ENCODE measurements around the gene SLC36A3. TPM values are rescaled to one million over a fixed set of nuclear protein-coding genes. Genes with fewer than 3 reads are reported as not detected.

SLC36A3 gene
- total and polyA plus RNA-seq, 2 experiments from 2014 or later, result not detected

DNA sequence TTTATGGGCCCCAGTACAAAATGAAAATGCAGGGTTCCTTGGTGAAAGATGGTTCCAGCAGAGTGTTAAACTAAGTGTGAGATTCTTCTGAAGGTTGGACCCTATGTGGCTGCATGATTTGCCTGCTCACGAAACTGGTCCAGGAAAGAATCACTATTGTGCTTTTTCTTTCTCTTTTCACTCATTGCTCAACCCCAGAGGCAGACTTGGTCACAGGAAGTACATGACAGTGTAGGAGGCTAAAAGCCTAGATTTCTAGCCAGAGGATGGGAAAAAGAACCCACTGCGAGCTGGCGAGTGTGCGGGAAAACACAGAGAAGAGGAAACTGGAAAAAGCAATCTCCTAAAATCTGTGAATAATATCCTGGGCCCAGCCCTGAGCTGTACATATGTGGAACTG lies 25.2 kb upstream of the SLC36A3 start:
- Histone ChIP-seq H3K27ac (no peak overlapping the region), H3K4me3 (no peak overlapping the region), H3K27me3 (no peaks in the 10 kb centered on the region), H3K36me3 (no peaks in the 10 kb centered on the region), H3K9me3 (ENCODE audit: low read depth) (no peaks in the 10 kb centered on the region), H3K4me1 (ENCODE audit: low read depth) (peaks cover 4% of the 10 kb centered on the region)
- DNase-seq (ENCODE audit: low read depth in 1 of 2, low spot score in 1 of 2), result peak in 1 of 2 donors; percentile 20
- TF ChIP-seq, protein P1, sequence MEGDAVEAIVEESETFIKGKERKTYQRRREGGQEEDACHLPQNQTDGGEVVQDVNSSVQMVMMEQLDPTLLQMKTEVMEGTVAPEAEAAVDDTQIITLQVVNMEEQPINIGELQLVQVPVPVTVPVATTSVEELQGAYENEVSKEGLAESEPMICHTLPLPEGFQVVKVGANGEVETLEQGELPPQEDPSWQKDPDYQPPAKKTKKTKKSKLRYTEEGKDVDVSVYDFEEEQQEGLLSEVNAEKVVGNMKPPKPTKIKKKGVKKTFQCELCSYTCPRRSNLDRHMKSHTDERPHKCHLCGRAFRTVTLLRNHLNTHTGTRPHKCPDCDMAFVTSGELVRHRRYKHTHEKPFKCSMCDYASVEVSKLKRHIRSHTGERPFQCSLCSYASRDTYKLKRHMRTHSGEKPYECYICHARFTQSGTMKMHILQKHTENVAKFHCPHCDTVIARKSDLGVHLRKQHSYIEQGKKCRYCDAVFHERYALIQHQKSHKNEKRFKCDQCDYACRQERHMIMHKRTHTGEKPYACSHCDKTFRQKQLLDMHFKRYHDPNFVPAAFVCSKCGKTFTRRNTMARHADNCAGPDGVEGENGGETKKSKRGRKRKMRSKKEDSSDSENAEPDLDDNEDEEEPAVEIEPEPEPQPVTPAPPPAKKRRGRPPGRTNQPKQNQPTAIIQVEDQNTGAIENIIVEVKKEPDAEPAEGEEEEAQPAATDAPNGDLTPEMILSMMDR (IDR thresholded peaks at IDR 0.05; ENCODE audit: low read depth, low read length), result no peak

DNA sequence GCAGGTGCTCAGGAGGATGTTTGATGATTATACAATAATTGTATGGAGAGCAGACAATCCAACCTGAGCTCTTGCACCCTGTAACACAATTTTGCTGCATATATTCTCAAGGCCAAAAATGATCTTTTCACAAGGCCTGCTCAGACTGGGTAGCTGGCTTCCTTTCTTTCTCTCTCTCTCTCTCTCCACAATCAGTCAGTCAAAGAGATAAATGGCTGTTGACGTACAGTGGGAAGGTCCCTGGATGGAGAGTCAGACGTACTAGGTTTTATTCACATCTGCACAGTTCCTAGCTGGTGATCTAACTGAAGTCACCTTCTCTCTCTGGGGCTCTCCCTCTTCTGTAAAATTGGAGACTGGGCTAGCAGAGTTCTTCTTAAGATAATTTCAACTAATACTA lies 24.0 kb upstream of the SLC36A3 start:
- no peaks in the 10 kb centered on the region for H3K36me3 ChIP-seq
- H3K4me3 ChIP-seq, result no peak overlapping the region

DNA sequence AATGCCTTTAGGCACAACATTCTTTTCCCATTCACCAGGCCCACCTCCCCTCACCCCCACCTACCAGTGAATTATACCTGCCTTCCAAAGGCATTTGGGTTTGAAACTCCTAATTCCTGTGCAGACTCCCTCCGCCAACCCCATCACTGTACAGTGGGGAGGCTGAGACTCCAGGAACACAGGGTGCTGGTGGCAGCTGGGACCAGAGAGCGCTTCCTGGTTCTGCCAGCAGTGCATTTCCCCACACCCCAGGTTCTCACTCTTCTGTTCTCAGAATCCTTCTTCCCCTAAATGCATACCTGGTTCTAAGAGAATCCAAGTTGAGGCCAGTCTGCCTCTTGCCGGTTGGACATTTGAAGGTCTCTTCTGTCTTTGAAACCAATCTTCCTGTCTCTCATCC lies 22.7 kb upstream of the SLC36A3 start:
- no peak overlapping the region for H3K27ac ChIP-seq
- H3K9me3 ChIP-seq (ENCODE audit: low read depth), result no peaks in the 10 kb centered on the region
- H3K4me1 ChIP-seq (ENCODE audit: low read depth), result no peaks in the 10 kb centered on the region
- H3K4me3 ChIP-seq, result no peak overlapping the region
- TF ChIP-seq, protein P1 (IDR thresholded peaks at IDR 0.05; ENCODE audit: low read depth, low read length), result no peak
- no peaks in the 10 kb centered on the region for H3K36me3 ChIP-seq
- no peaks in the 10 kb centered on the region for H3K27me3 ChIP-seq
- DNase-seq (ENCODE audit: low read depth in 1 of 2, low spot score in 1 of 2), result no peak

More for the DNA sequence above, 24.0 kb upstream of the SLC36A3 start:
- TF ChIP-seq, protein P1 (IDR thresholded peaks at IDR 0.05; ENCODE audit: low read depth, low read length), result no peak
- DNase-seq (ENCODE audit: low read depth in 1 of 2, low spot score in 1 of 2), result no peak
- Histone ChIP-seq H3K27ac (no peak overlapping the region), H3K9me3 (ENCODE audit: low read depth) (no peaks in the 10 kb centered on the region), H3K4me1 (ENCODE audit: low read depth) (no peaks in the 10 kb centered on the region), H3K27me3 (no peaks in the 10 kb centered on the region)

DNA sequence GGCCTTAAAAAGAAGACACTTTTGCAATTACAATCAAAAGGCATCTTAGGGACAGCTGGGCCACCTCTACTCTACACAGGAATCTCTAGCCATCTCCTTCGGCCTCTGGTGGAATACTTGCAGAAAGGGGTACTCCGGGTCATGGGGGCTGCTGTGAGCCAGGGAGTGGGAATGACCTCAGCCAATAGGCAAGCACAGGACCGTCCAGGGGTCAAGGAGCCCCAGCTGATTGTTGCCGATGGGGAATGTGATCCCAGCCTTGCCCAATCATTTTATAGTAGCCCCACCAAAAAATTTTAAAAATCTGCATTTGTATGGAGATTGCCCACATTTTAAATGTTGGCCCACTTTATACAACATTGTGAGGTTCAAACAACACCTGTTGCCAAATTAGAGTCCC lies 16.9 kb upstream of the SLC36A3 start:
- H3K36me3 ChIP-seq, result no peaks in the 10 kb centered on the region
- no peak overlapping the region for H3K27ac ChIP-seq
- TF ChIP-seq, protein P1 (IDR thresholded peaks at IDR 0.05; ENCODE audit: low read depth, low read length), result no peak
- H3K4me3 ChIP-seq, result no peak overlapping the region
- no peak for DNase-seq (ENCODE audit: low read depth in 1 of 2, low spot score in 1 of 2)
- no peaks in the 10 kb centered on the region for H3K27me3 ChIP-seq
- no peaks in the 10 kb centered on the region for H3K4me1 ChIP-seq (ENCODE audit: low read depth)
- H3K9me3 ChIP-seq (ENCODE audit: low read depth), result no peaks in the 10 kb centered on the region

DNA sequence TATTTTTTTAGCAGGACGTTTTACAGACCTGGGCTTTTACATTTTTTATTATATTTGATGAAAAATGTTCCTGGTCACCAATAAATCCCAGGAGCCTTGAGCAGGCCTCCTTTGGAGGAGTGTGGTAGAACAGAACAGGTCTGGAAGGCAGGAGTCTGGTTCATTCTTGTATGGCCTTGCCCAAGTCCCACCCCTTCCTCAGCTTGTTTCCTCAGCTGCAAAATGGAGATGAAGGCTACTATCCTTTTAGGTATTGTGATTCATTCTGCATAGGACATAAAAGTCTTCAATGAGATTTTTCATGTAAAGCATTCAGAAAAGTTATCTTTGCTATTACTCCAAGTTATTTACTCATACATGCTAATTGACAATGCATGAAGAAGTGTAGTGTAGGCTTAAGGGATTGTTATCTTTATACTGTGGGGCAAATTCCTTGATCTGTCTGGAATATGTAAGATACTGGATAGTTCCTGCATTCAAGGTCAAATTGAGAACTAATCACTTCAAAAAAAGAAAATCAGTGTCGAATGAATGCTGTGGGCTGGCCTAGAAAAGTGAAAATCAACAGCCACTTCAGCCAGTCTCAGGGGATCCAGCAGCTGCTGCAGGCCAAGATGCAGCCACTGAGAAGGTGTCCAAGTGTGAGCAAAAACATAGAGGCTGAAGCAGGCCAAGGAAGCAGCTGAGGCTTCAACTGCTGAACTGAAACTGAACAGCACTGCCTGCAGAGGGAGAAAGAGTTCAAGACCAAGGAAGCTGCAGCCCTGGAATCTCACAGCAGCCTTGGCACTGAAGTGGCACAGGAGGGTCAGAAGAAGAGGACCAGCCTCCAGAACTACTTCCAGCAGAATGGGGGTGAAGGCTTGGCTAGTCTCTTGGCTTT lies 15.5 kb upstream of the SLC36A3 start:
- Histone ChIP-seq H3K27me3 (no peaks in the 10 kb centered on the region), H3K4me1 (ENCODE audit: low read depth) (no peaks in the 10 kb centered on the region), H3K27ac (peak overlapping the region; percentile 59), H3K36me3 (no peaks in the 10 kb centered on the region), H3K4me3 (no peak overlapping the region), H3K9me3 (ENCODE audit: low read depth) (no peaks in the 10 kb centered on the region)
- peak; percentile 46 to 51 for DNase-seq (ENCODE audit: low read depth in 1 of 2, low spot score in 1 of 2)
- TF ChIP-seq, protein P1 (IDR thresholded peaks at IDR 0.05; ENCODE audit: low read depth, low read length), result peak; percentile 41
